GM12878 (cell line): ENCODE results near the gene FRYL. TPM values are rescaled to one million over a fixed set of nuclear protein-coding genes. Genes with fewer than 3 reads are reported as not detected.

Experiments used
- ATAC-seq: fragments of 200-7000 bp; cut with Tn5 transposase; 3 replicates; pipeline ENCODE4 v1.9.1; 2020; ENCODE audit warnings: mild to moderate bottlenecking, moderate library complexity
- BruUV-seq: library from RNA; stranded (reverse); fragments of 400-500 nt; replicated peaks from 2 replicates; lab custom pipeline; 2021; lab: Mats Ljungman, UMichigan
- CTCF ChIA-PET: fragments of 300-600 bp; sonication (Branson Sonifier 250); formaldehyde crosslinking; extraction: SDS; loops from one replicate; lab custom pipeline; 2021; ENCODE audit warnings: inconsistent platforms; lab: Yijun Ruan, JAX
- POLR2A ChIA-PET: fragments of 350-600 bp; formaldehyde crosslinking; extraction: SDS; loops from one replicate; lab custom pipeline; 2021; ENCODE audit warnings: inconsistent platforms; lab: Charles Lee
- RAD21 ChIA-PET: fragments of 300-600 bp; sonication (Branson Sonifier 250); formaldehyde crosslinking; loops from one replicate; lab custom pipeline; 2023; ENCODE audit warnings: antibody characterized with exemption; ENCODE audit not compliant: unreplicated experiment; lab: Charles Lee
- SMC1A ChIA-PET: fragments of 300-600 bp; sonication (Branson Sonifier 250); formaldehyde crosslinking; loops from one replicate; lab custom pipeline; 2023; ENCODE audit not compliant: unreplicated experiment, uncharacterized antibody; lab: Charles Lee
- DNase-seq: peaks from one replicate; pipeline ENCODE4 v3.0.0-alpha.2; 2011; ENCODE audit warnings: low read depth, low spot score
- FAIRE-seq: peaks from 3 replicates; lab custom pipeline; 2011; peaks lifted over from hg19 to GRCh38; lab: Jason Lieb, UNC
- H2AFZ ChIP-seq: 2 replicates; pipeline ENCODE4 v1.6.0; 2011; ENCODE audit warnings: low read depth, low read length, control low read depth; ENCODE audit not compliant: control insufficient read depth
- H3K27ac ChIP-seq: 2 replicates; pipeline ENCODE4 v1.5.1; 2011; ENCODE audit warnings: control low read depth; ENCODE audit not compliant: control insufficient read depth, insufficient read depth
- H3K27me3 ChIP-seq, 2 experiments: replicated peaks in 1 of 2; 2 replicates each; pipeline versions ENCODE4 v1.6.0 to v1.6.1; 2011; ENCODE audit warnings: low read length in 1 of 2; ENCODE audit not compliant: control insufficient read depth in 2 of 2, insufficient read depth in 2 of 2
- H3K36me3 ChIP-seq, 2 experiments: 2 replicates each; pipeline ENCODE4 v1.5.1; 2011; ENCODE audit warnings: low read length in 1 of 2; ENCODE audit not compliant: control insufficient read depth in 2 of 2, insufficient read depth in 2 of 2
- H3K4me1 ChIP-seq: 2 replicates; pipeline ENCODE4 v1.6.1; 2011; ENCODE audit warnings: mild to moderate bottlenecking, low read length, moderate library complexity, mixed read lengths; ENCODE audit not compliant: control insufficient read depth, insufficient read depth
- H3K4me2 ChIP-seq: 2 replicates; pipeline ENCODE4 v1.6.0; 2011; ENCODE audit warnings: control low read depth; ENCODE audit not compliant: control insufficient read depth, insufficient read depth
- H3K4me3 ChIP-seq: fragments of 200-600 bp; sonication (generic); 2 replicates; pipeline ENCODE4 v1.5.1; 2016
- H3K79me2 ChIP-seq: 2 replicates; pipeline ENCODE4 v1.6.0; 2011; ENCODE audit warnings: low read length; ENCODE audit not compliant: control insufficient read depth, insufficient read depth
- H3K9ac ChIP-seq: 2 replicates; pipeline ENCODE4 v1.8.0; 2011; ENCODE audit warnings: low read length, control low read depth, mixed read lengths; ENCODE audit not compliant: control insufficient read depth, insufficient read depth
- H3K9me3 ChIP-seq: replicated peaks from 3 replicates; pipeline ENCODE4 v1.5.1; 2011; ENCODE audit warnings: mild to moderate bottlenecking, low read length; ENCODE audit not compliant: control insufficient read depth, insufficient read depth
- H4K20me1 ChIP-seq: 2 replicates; pipeline ENCODE4 v1.6.0; 2011; ENCODE audit not compliant: control insufficient read depth, insufficient read depth
- BRCA1 ChIP-seq: IDR thresholded peaks from 2 replicates; pipeline ENCODE4 v1.6.1; 2011; ENCODE audit warnings: low read depth, low read length, improper control_type of control experiment
- CBX3 ChIP-seq: fragments of 200-600 bp; sonication (generic); IDR thresholded peaks from 2 replicates; pipeline ENCODE4 v1.6.1; 2016; ENCODE audit warnings: low read depth, borderline replicate concordance
- CREB1 ChIP-seq: IDR thresholded peaks from 2 replicates; pipeline ENCODE4 v1.6.1; 2012; ENCODE audit warnings: low read depth, mild to moderate bottlenecking, inconsistent platforms
- HCFC1 ChIP-seq: fragments of 150-350 bp; IDR thresholded peaks from 2 replicates; pipeline ENCODE4 v1.6.1; 2014; ENCODE audit warnings: low read length
- NKRF ChIP-seq: fragments of 450-650 bp; conservative IDR thresholded peaks from 2 replicates; pipeline ENCODE4 v1.6.1; 2017; ENCODE audit warnings: mild to moderate bottlenecking, moderate library complexity
- PRDM15 ChIP-seq: fragments of 450-650 bp; formaldehyde crosslinking; IDR thresholded peaks from 2 replicates; pipeline ENCODE4 v1.4.0; 2020; ENCODE audit warnings: mild to moderate bottlenecking, moderate library complexity
- SKIL ChIP-seq: fragments of 450-650 bp; IDR thresholded peaks from 2 replicates; pipeline ENCODE4 v1.6.1; 2017; ENCODE audit warnings: mild to moderate bottlenecking, low read depth, inconsistent platforms; ENCODE audit not compliant: poor library complexity, severe bottlenecking
- SMARCA5 ChIP-seq: fragments of 450-650 bp; IDR thresholded peaks from 2 replicates; pipeline ENCODE4 v1.6.1; 2017; ENCODE audit warnings: mild to moderate bottlenecking
- SPI1 ChIP-seq: IDR thresholded peaks from 2 replicates; pipeline ENCODE4 v1.6.1; 2011; ENCODE audit warnings: low read depth, mild to moderate bottlenecking, low read length, moderate library complexity, borderline replicate concordance; ENCODE audit not compliant: insufficient read depth
- SUZ12 ChIP-seq: fragments of 200-600 bp; sonication (generic); IDR thresholded peaks from one replicate; pipeline ENCODE4 v1.6.1; 2018; ENCODE audit warnings: antibody characterized with exemption, mild to moderate bottlenecking; ENCODE audit not compliant: unreplicated experiment
- ZNF24 ChIP-seq: fragments of 450-650 bp; IDR thresholded peaks from 2 replicates; pipeline ENCODE4 v1.6.1; 2017; ENCODE audit warnings: antibody characterized with exemption, mild to moderate bottlenecking
- ZZZ3 ChIP-seq: IDR thresholded peaks from 2 replicates; pipeline ENCODE4 v1.6.1; 2011; ENCODE audit warnings: low read depth; ENCODE audit not compliant: control insufficient read depth, insufficient read length
- in situ Hi-C: fragments of 300-500 bp; cut with MboI; formaldehyde crosslinking; loops from 9 replicates; pipeline ENCODE4 v1.14.3; 2018; ENCODE audit warnings: mixed read lengths
- intact Hi-C: fragments of 100-400 bp; cut with micrococcal nuclease; formaldehyde crosslinking; loops from one replicate; pipeline ENCODE4 v1.14.2; 2022; ENCODE audit not compliant: unreplicated experiment
- polyA plus RNA-seq, 11 experiments: library from polyadenylated mRNA; depleted of rRNA in 4 of 11; unstranded in 6 of 11; stranded (reverse) in 5 of 11; fragments of >200 nt; fragmentation: Nextera tagmentation in 4 of 11; fragmentation: Illumina TruSeq in 1 of 11; extraction: Ambion mirVana in 4 of 11; extraction: Trizol in 1 of 11; gene quantifications; 1 replicate in 1 of 11; 2 replicates in 10 of 11; pipeline versions ENCODE4 v1.2.1 to v1.2.3, GENCODE V29; 2011 to 2016; ENCODE audit warnings: inconsistent platforms in 2 of 11, missing spikeins in 2 of 11, low read depth in 1 of 11
- total RNA-seq, 4 experiments: library from RNA; depleted of rRNA in 3 of 4; stranded (reverse); fragments of >200 nt in 3 of 4; fragmentation: Illumina TruSeq in 1 of 4; extraction: Trizol in 1 of 4; gene quantifications; 2 replicates each; pipeline versions ENCODE4 v1.2.1 to v1.2.3, GENCODE V29; 2013 to 2021
- TF ChIP-seq, protein P1 (sequence below): IDR thresholded peaks from 2 replicates; pipeline ENCODE4 v1.6.1; 2012; ENCODE audit warnings: low read depth, low read length, improper control_type of control experiment

FRYL gene
- total and polyA plus RNA-seq, 10 of the 15 experiments (the other 5 are each of a cell fraction or from before 2014, with no cell fraction given): 10.3 to 50.6 (median 28.7) TPM

GRCh38 chr4:48791313-48791712 lies 11.2 kb upstream of the FRYL start:
- Histone ChIP-seq H3K27me3 (no peaks in the 10 kb centered on the region), H3K4me3 (no peak overlapping the region), H3K79me2 (no peaks in the 10 kb centered on the region), H4K20me1 (no peaks in the 10 kb centered on the region), H3K9me3 (no peaks in the 10 kb centered on the region), H3K36me3 (no peaks in the 10 kb centered on the region), H2AFZ (no peak overlapping the region), H3K4me1 (peaks cover 21% of the 10 kb centered on the region), H3K9ac (no peak overlapping the region), H3K27ac (no peak overlapping the region), H3K4me2 (no peak overlapping the region)
- in situ Hi-C loops (no loop called here), intact Hi-C loops (no loop called here)
- DNase-seq: no peak
- ChIA-PET POLR2A (interaction anchor here (2.1 kb wide), 1 partner anchor 11 kb away, joined by 7 read pairs; the partner anchor contains the start of gene FRYL), CTCF (interaction anchor here (1.6 to 1.7 kb wide), 2 partner anchors 11 to 13 kb away, joined by 3 to 4 read pairs; no protein-coding TSS in a partner anchor), RAD21 (no interaction called here), SMC1A (no interaction called here)
- no peak for ATAC-seq
- no peak for FAIRE-seq
- BruUV-seq: no TSS peak
- no peak for TF ChIP-seq BRCA1
- no peak for TF ChIP-seq SMARCA5
- no peak for TF ChIP-seq HCFC1
- TF ChIP-seq CBX3: no peak
- no peak for TF ChIP-seq NKRF
- TF ChIP-seq ZZZ3: no peak
- no peak for TF ChIP-seq SPI1
- no peak for TF ChIP-seq SKIL
- TF ChIP-seq, protein P1, sequence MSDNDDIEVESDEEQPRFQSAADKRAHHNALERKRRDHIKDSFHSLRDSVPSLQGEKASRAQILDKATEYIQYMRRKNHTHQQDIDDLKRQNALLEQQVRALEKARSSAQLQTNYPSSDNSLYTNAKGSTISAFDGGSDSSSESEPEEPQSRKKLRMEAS: no peak
- TF ChIP-seq SUZ12: no peak
- TF ChIP-seq ZNF24: no peak
- no peak for TF ChIP-seq PRDM15 (CRISPR knock-in tag)
- TF ChIP-seq CREB1: no peak
